T-cell (primary cell): ENCODE results near the gene INSRR. TPM values are rescaled to one million over a fixed set of nuclear protein-coding genes. Genes with fewer than 3 reads are reported as not detected.

ENCODE experiments used
- ATAC-seq, 4 experiments: fragments of 200-7000 bp in 3 of 4; fragments of 150-1000 bp in 1 of 4; cut with Tn5 transposase; replicated peaks in 1 of 4; 1 replicate in 3 of 4; 2 replicates in 1 of 4; pipeline ENCODE4 v1.10.0; 2021; ENCODE audit warnings: moderate library complexity in 3 of 4, mild to moderate bottlenecking in 2 of 4, moderate number of reproducible peaks in 1 of 4
- CTCF ChIA-PET, 2 donors: fragments of 300-600 bp; sonication (Branson Sonifier 250); formaldehyde crosslinking; loops; one replicate each; lab custom pipeline; 2022; ENCODE audit warnings: antibody characterized with exemption in 2 of 2; lab: Charles Lee
- POLR2A ChIA-PET, 2 donors: fragments of 300-600 bp; sonication (Branson Sonifier 250); formaldehyde crosslinking; loops; one replicate each; lab custom pipeline; 2022; ENCODE audit warnings: antibody characterized with exemption in 2 of 2; lab: Charles Lee
- DNase-seq, 35 experiments: peaks; one replicate each; pipeline versions ENCODE4 v3.0.0 to v3.0.0-alpha.2; 2013 to 2023
- H3K27ac ChIP-seq: one replicate; pipeline ENCODE4 v1.5.1; 2013; ENCODE audit warnings: low read length
- H3K27me3 ChIP-seq, 2 experiments: replicated peaks in 1 of 2; 1 replicate in 1 of 2; 2 replicates in 1 of 2; pipeline versions ENCODE4 v1.6.1 to v1.7.0; 2013; ENCODE audit warnings: low read length in 1 of 2, mixed read lengths in 1 of 2; ENCODE audit not compliant: control insufficient read depth in 2 of 2, insufficient read depth in 2 of 2; ENCODE audit errors: extremely low read depth in 1 of 2
- H3K36me3 ChIP-seq, 2 donors: 1 replicate in 1 of 2; 2 replicates in 1 of 2; pipeline versions ENCODE4 v1.6.1 to v1.7.0; 2013; ENCODE audit warnings: low read length in 1 of 2; ENCODE audit not compliant: control insufficient read depth in 2 of 2, insufficient read depth in 1 of 2; ENCODE audit errors: extremely low read depth in 1 of 2
- H3K4me1 ChIP-seq, 2 experiments: 1 replicate in 1 of 2; 2 replicates in 1 of 2; pipeline versions ENCODE4 v1.6.1 to v1.7.0; 2013; ENCODE audit warnings: low read length in 2 of 2, mixed read lengths in 1 of 2; ENCODE audit not compliant: insufficient read depth in 2 of 2, control insufficient read depth in 1 of 2; ENCODE audit errors: extremely low read depth in 1 of 2
- H3K4me3 ChIP-seq, 2 donors: 1 replicate in 1 of 2; 2 replicates in 1 of 2; pipeline versions ENCODE4 v1.5.1 to v1.7.0; 2013; ENCODE audit warnings: mild to moderate bottlenecking in 2 of 2, low read length in 1 of 2, moderate library complexity in 1 of 2; ENCODE audit not compliant: control insufficient read depth in 1 of 2; ENCODE audit errors: extremely low read depth in 1 of 2
- H3K9me3 ChIP-seq: 2 replicates; pipeline ENCODE4 v1.7.0; 2013
- H3K27ac Mint-ChIP-seq, 2 donors: one replicate each; pipeline ENCODE4 v1.8.0; 2020 to 2021; ENCODE audit warnings: mild to moderate bottlenecking in 2 of 2, mixed read lengths in 2 of 2
- H3K27me3 Mint-ChIP-seq, 2 donors: one replicate each; pipeline ENCODE4 v1.8.0; 2021 to 2022; ENCODE audit warnings: mixed read lengths in 2 of 2
- H3K36me3 Mint-ChIP-seq: one replicate; pipeline ENCODE4 v1.8.0; 2021; ENCODE audit warnings: mixed read lengths
- H3K4me1 Mint-ChIP-seq, 3 donors: one replicate each; pipeline ENCODE4 v1.8.0; 2020 to 2022; ENCODE audit warnings: mixed read lengths in 3 of 3, mild to moderate bottlenecking in 1 of 3
- H3K4me3 Mint-ChIP-seq, 3 donors: one replicate each; pipeline ENCODE4 v1.8.0; 2020 to 2022; ENCODE audit warnings: mild to moderate bottlenecking in 3 of 3, mixed read lengths in 3 of 3, moderate library complexity in 3 of 3
- H3K9me3 Mint-ChIP-seq, 3 donors: one replicate each; pipeline ENCODE4 v1.8.0; 2020 to 2022; ENCODE audit warnings: mixed read lengths in 3 of 3
- WGBS: methylation state at CpG from one replicate; pipeline ENCODE4 v1.1.5; 2013; ENCODE audit warnings: missing lambda C conversion rate; ENCODE audit not compliant: insufficient coverage; 5-methylcytosine and 5-hydroxymethylcytosine counted together
- total RNA-seq, 35 experiments: library from RNA in 6 of 35; stranded (reverse) in 6 of 35; fragments of 120-200 nt in 1 of 35; gene quantifications; one replicate each; pipeline versions ENCODE4 v1.2.1 to v1.2.4 and lab custom pipeline; 2013 to 2026

Gene INSRR
- total RNA-seq, 5 donors from 2014 or later (not counting 1 experiment from before 2014, with no cell fraction given) = 0.07 TPM; not detected in 4

DNA sequence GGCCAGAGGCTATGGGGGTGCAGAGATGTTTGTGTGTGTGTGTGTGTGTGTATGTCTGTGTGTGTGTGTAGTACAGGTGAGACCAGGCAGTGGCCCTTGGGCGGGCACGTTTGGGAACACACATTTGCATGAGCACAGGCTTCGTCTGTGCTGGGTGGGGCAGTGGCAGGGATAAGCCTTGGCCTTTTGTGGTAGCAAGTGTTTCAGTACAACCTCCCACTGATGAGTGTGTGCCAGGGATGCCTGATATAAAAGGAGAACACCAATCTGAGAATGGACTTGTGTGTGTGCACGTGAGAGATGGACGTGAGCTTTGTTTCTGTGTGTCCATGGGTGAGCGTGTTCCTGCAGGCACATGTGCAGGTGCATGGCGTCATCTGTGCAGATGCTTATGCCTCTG lies 4.7 kb upstream of the INSRR start:
- no peaks in the 10 kb centered on the region for H3K9me3 Mint-ChIP-seq
- H3K27me3 Mint-ChIP-seq = peaks cover 39 to 69% of the 10 kb centered on the region in 2 donors
- Histone ChIP-seq H3K9me3 (no peaks in the 10 kb centered on the region), H3K27me3 (peaks cover 13 to 92% of the 10 kb centered on the region in 2 experiments), H3K36me3 (no peaks in the 10 kb centered on the region), H3K4me1 (peaks cover 9 to 44% of the 10 kb centered on the region in 2 experiments), H3K4me3 (no peak overlapping the region), H3K27ac (no peak overlapping the region)
- ATAC-seq (no peak), DNase-seq (no peak)
- H3K36me3 Mint-ChIP-seq = no peaks in the 10 kb centered on the region
- peaks cover 27 to 44% (median 39%) of the 10 kb centered on the region in 3 donors for H3K4me1 Mint-ChIP-seq
- ChIA-PET POLR2A (no interaction called here), CTCF (interaction anchor here in 1 of 2 donors (0.5 kb wide), 1 partner anchor 646 kb away, joined by 4 read pairs; no protein-coding TSS in a partner anchor)
- H3K27ac Mint-ChIP-seq = peak overlapping the region in 1 of 2 donors; percentile 17
- H3K4me3 Mint-ChIP-seq = no peak overlapping the region
- 89% methylated on average over 7 of the region's 7 CpGs for WGBS

DNA sequence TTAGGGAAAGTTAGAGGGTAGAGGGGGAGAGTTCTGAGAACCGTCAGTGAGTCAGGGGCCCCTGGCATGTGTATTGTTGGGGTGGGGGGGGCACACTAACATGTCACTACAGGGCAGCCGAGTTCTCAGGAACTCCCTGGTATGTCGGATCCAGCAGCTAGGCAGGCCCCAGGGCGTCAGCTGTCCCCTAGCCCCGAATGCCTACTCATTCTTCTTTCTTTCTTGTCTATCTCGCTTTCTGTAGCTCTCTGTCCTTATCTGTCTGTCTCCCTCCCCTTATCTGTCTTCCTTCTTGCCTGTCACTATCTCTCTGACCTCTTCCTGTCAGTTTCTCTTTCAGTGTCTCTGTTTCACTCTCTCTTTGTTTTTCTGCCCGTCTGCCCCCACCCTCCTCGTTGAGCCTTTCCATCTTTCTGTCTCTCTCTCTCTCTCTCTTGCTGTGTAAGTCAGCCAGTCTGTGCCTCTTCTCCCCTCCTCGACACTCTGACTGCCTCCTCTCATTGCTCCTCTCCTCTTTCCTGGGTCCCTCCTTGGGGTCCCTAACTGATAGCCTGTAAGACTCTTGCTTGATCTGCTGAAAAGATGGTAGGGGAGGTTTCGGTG lies 4.2 kb upstream of the INSRR start:
- 44% methylated on average over 7 of the region's 10 CpGs for WGBS
- H3K36me3 ChIP-seq = no peaks in the 10 kb centered on the region
- no peaks in the 10 kb centered on the region for H3K9me3 ChIP-seq
- H3K4me1 ChIP-seq = peaks cover 9 to 44% of the 10 kb centered on the region in 2 experiments
- CTCF ChIA-PET = interaction anchor here in 1 of 2 donors (0.5 kb wide), 1 partner anchor 646 kb away, joined by 4 read pairs; no protein-coding TSS in a partner anchor
- DNase-seq (no peak), ATAC-seq (no peak)
- POLR2A ChIA-PET = no interaction called here
- no peak overlapping the region for H3K27ac ChIP-seq
- H3K4me3 Mint-ChIP-seq = no peak overlapping the region
- no peaks in the 10 kb centered on the region for H3K9me3 Mint-ChIP-seq
- H3K27ac Mint-ChIP-seq = peak overlapping the region in 1 of 2 donors; percentile 17
- no peak overlapping the region for H3K4me3 ChIP-seq
- peaks cover 44 to 74% of the 10 kb centered on the region in 2 donors for H3K27me3 Mint-ChIP-seq
- peaks cover 13 to 92% of the 10 kb centered on the region in 2 experiments for H3K27me3 ChIP-seq
- no peaks in the 10 kb centered on the region for H3K36me3 Mint-ChIP-seq
- peaks cover 29 to 46% (median 45%) of the 10 kb centered on the region in 3 donors for H3K4me1 Mint-ChIP-seq

DNA sequence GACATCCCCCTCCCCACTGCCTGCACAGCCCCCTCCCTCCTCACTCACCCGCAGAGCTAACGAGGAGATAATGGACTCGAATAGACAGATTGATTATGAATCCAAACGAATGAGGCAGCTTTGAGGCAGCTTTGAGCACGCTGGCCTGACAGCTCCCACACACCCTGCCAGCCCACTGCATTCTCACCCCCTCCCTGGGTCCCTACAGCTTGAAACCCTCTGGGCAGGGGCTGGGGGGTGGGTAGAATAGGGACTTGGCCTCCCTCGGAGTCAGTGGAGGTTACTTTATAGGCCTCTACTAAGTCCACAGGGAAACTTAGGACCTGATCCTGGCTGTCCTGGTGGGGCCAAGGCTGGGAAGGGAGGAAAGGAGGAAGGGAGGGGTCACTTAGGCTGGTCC lies 3.7 kb upstream of the INSRR start:
- peaks cover 9 to 44% of the 10 kb centered on the region in 2 experiments for H3K4me1 ChIP-seq
- H3K36me3 ChIP-seq = no peaks in the 10 kb centered on the region
- no peak overlapping the region for H3K27ac ChIP-seq
- H3K4me1 Mint-ChIP-seq = peaks cover 29 to 44% (median 42%) of the 10 kb centered on the region in 3 donors
- 83% methylated on average over 1 of the region's 6 CpGs for WGBS
- ChIA-PET POLR2A (no interaction called here), CTCF (interaction anchor here (0.6 to 3.6 kb wide), 3 partner anchors 52 to 135 kb away, joined by 3 to 29 read pairs (median 3); partner anchors contain the start of genes ISG20L2 (in 1 of the 2) and METTL25B (in 1 of the 2))
- ATAC-seq = no peak
- H3K36me3 Mint-ChIP-seq = no peaks in the 10 kb centered on the region
- peaks cover 49 to 76% of the 10 kb centered on the region in 2 donors for H3K27me3 Mint-ChIP-seq
- no peaks in the 10 kb centered on the region for H3K9me3 Mint-ChIP-seq
- no peak overlapping the region for H3K27ac Mint-ChIP-seq
- DNase-seq = no peak
- no peaks in the 10 kb centered on the region for H3K9me3 ChIP-seq
- peaks cover 13 to 93% of the 10 kb centered on the region in 2 experiments for H3K27me3 ChIP-seq
- H3K4me3 ChIP-seq = no peak overlapping the region
- H3K4me3 Mint-ChIP-seq = no peak overlapping the region

DNA sequence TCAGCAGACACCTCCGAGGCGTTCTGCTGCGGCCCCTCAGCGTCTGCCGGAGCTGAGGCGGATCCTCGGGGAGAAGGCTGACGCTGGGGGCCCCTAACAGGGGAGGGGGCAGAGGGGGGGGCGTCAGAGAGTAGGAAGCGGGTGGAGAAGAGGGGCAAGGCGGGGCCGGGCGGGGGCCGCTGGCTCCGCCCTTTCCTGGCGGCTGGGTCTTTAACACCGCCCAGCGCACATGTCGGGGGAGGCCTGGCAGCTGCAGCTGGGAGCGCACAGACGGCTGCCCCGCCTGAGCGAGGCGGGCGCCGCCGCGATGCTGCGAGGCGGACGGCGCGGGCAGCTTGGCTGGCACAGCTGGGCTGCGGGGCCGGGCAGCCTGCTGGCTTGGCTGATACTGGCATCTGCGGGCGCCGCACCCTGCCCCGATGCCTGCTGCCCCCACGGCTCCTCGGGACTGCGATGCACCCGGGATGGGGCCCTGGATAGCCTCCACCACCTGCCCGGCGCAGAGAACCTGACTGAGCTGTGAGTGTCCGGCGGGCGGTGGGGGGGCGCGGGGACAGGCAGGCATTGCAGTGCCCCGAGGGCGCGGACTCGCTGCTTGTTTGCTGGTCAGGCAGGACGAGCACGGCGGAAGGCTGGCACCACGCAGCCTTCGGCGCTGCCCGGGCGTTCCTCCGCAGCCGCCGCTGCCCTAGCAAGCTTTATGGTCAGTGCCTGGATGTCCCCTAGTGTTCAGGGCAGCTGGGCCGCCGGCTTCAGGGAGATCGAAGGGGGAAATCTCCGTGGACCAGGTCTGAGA lies 1.9 kb upstream of the INSRR start, which contains the start of gene NTRK1:
TSS of gene NTRK1 (plus strand) at position 238 of the 796 bp plus-strand sequence. CDS start at position 308, 70 bp downstream.
- Histone ChIP-seq H3K36me3 (no peaks in the 10 kb centered on the region), H3K9me3 (no peaks in the 10 kb centered on the region), H3K4me3 (peak within 1 kb of the TSS; percentile 38 to 71), H3K4me1 (peaks cover 5 to 31% of the 10 kb centered on the region in 2 experiments), H3K27ac (no peak within 1 kb of the TSS), H3K27me3 (peaks cover 13 to 92% of the 10 kb centered on the region in 2 experiments)
- Mint-ChIP-seq H3K27ac (no peak within 1 kb of the TSS), H3K4me3 (peak within 1 kb of the TSS; percentile 69 to 90 (median 75)), H3K4me1 (peaks cover 21 to 33% (median 32%) of the 10 kb centered on the region in 3 donors), H3K27me3 (peaks cover 53 to 76% of the 10 kb centered on the region in 2 donors), H3K9me3 (no peaks in the 10 kb centered on the region), H3K36me3 (no peaks in the 10 kb centered on the region)
- peak in 32 of 35 experiments; percentile 15 to 69 (median 44) for DNase-seq
- ChIA-PET CTCF (interaction anchor here (0.6 to 5.8 kb wide), 15 partner anchors 12 to 172 kb away, joined by 3 to 57 read pairs (median 10); partner anchors contain the start of genes ISG20L2 (in 1 of the 2) and METTL25B (in 1 of the 2)), POLR2A (interaction anchor here (0.6 to 1.4 kb wide), 2 partner anchors 60 to 66 kb away, joined by 3 to 4 read pairs; no protein-coding TSS in a partner anchor)
- WGBS = 6% methylated on average over 54 of the region's 69 CpGs
- peak; percentile 80 to 87 (median 83) for ATAC-seq

DNA sequence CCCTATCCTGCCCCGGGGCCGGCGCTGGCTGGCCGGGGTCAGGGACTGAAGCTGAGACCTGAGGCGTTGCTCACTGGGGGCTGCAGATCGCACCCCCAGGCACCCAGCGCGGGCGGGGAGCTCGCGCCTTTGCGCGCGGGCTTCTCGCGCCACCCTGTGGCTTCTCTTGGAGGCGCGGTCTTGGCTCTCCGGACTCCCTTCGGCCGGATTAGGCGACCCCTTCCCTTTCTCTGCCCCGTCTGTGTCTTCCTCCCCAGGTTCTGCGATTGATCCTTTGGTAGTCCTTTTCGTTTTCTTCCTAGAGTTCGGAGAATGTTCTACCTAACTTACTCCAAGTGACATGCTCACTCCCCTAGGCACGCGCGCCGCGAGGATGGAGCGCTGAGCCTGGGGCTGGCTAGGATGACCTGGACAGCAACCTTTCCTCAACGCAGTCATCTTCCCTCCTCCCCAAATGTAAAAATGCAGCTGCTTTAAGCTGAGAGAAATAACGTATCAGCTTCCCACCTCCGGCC lies 1.3 kb upstream of the INSRR start:
- WGBS = 4% methylated on average over 30 of the region's 35 CpGs
- H3K27ac Mint-ChIP-seq = no peak overlapping the region
- no peaks in the 10 kb centered on the region for H3K9me3 Mint-ChIP-seq
- Histone ChIP-seq H3K27me3 (peaks cover 13 to 86% of the 10 kb centered on the region in 2 experiments), H3K4me3 (peak overlapping the region; percentile 38 to 71), H3K36me3 (no peaks in the 10 kb centered on the region), H3K27ac (no peak overlapping the region), H3K9me3 (no peaks in the 10 kb centered on the region), H3K4me1 (peaks cover 5 to 30% of the 10 kb centered on the region in 2 experiments)
- ATAC-seq = peak; percentile 69 to 74 (median 70)
- POLR2A ChIA-PET = interaction anchor here in 1 of 2 donors (1.4 kb wide), 1 partner anchor 59 kb away, joined by 3 read pairs; no protein-coding TSS in a partner anchor
- peaks cover 50 to 70% of the 10 kb centered on the region in 2 donors for H3K27me3 Mint-ChIP-seq
- H3K4me3 Mint-ChIP-seq = peak overlapping the region; percentile 69 to 90 (median 75)
- H3K36me3 Mint-ChIP-seq = no peaks in the 10 kb centered on the region
- H3K4me1 Mint-ChIP-seq = peaks cover 18 to 32% (median 30%) of the 10 kb centered on the region in 3 donors
- CTCF ChIA-PET = interaction anchor here (0.6 to 5.8 kb wide), 19 partner anchors 11 to 170 kb away, joined by 3 to 57 read pairs (median 8); partner anchors contain the start of genes CRABP2 (in 1 of the 2), ISG20L2 (in 1 of the 2) and METTL25B (in 1 of the 2)
- peak in 31 of 35 experiments; percentile 17 to 73 (median 37) for DNase-seq
